ENCODE data around the gene RXFP2.
A peak's percentile ranks its signal among the peaks of the same experiment; 100 is the strongest.

The RXFP2 gene

GRCh38 chr13:31742097-31742734, 2.9 kb downstream of the RXFP2 start:
- Histone ChIP-seq H3K9me3 (ENCODE audit: control insufficient read depth, low read length) (no peaks in the 10 kb centered on the region), H3K36me3 (ENCODE audit: control insufficient read depth, insufficient read depth, low read length, severe bottlenecking) (no peaks in the 10 kb centered on the region), H3K4me1 (ENCODE audit: control insufficient read depth, insufficient read depth, low read length) (peaks cover under 1% of the 10 kb centered on the region), H3K9ac (ENCODE audit: low read length) (peak overlapping the region; percentile 69), H3K27me3 (replicated peaks; ENCODE audit: control insufficient read depth, insufficient read depth, low read length) (no peaks in the 10 kb centered on the region), H3K4me3 (ENCODE audit: low read length) (no peak overlapping the region)
- DNase-seq (ENCODE audit: low read depth) = peak; percentile 91

GRCh38 chr13:31747291-31747690, 8.0 kb downstream of the RXFP2 start:
- DNase-seq (ENCODE audit: low read depth) = no peak
- Histone ChIP-seq H3K36me3 (ENCODE audit: control insufficient read depth, insufficient read depth, low read length, severe bottlenecking) (no peaks in the 10 kb centered on the region), H3K9me3 (ENCODE audit: control insufficient read depth, low read length) (no peaks in the 10 kb centered on the region), H3K4me3 (ENCODE audit: low read length) (no peak overlapping the region), H3K27me3 (replicated peaks; ENCODE audit: control insufficient read depth, insufficient read depth, low read length) (no peaks in the 10 kb centered on the region), H3K4me1 (ENCODE audit: control insufficient read depth, insufficient read depth, low read length) (peaks cover 28% of the 10 kb centered on the region), H3K9ac (ENCODE audit: low read length) (no peak overlapping the region)

GRCh38 chr13:31747966-31748365, 8.6 kb downstream of the RXFP2 start:
- H3K27me3 ChIP-seq (replicated peaks; ENCODE audit: control insufficient read depth, insufficient read depth, low read length) = no peaks in the 10 kb centered on the region
- H3K9me3 ChIP-seq (ENCODE audit: control insufficient read depth, low read length) = no peaks in the 10 kb centered on the region
- H3K4me1 ChIP-seq (ENCODE audit: control insufficient read depth, insufficient read depth, low read length) = peaks cover 28% of the 10 kb centered on the region
- no peak overlapping the region for H3K4me3 ChIP-seq (ENCODE audit: low read length)
- no peaks in the 10 kb centered on the region for H3K36me3 ChIP-seq (ENCODE audit: control insufficient read depth, insufficient read depth, low read length, severe bottlenecking)
- no peak overlapping the region for H3K9ac ChIP-seq (ENCODE audit: low read length)
- peak; percentile 55 for DNase-seq (ENCODE audit: low read depth)

- no peaks in the 10 kb centered on the region for H3K9me3 ChIP-seq (ENCODE audit: control insufficient read depth, low read length)
- peak; percentile 91 for DNase-seq (ENCODE audit: low read depth)
- H3K27me3 ChIP-seq (replicated peaks; ENCODE audit: control insufficient read depth, insufficient read depth, low read length) = no peaks in the 10 kb centered on the region
- no peak overlapping the region for H3K4me3 ChIP-seq (ENCODE audit: low read length)
- peaks cover 34% of the 10 kb centered on the region for H3K4me1 ChIP-seq (ENCODE audit: control insufficient read depth, insufficient read depth, low read length)
- peak overlapping the region; percentile 49 for H3K9ac ChIP-seq (ENCODE audit: low read length)
- no peaks in the 10 kb centered on the region for H3K36me3 ChIP-seq (ENCODE audit: control insufficient read depth, insufficient read depth, low read length, severe bottlenecking)
Observed at GRCh38 chr13:31749929-31750328, 10.6 kb downstream of the RXFP2 start.

- H3K27me3 ChIP-seq (replicated peaks; ENCODE audit: control insufficient read depth, insufficient read depth, low read length) = no peaks in the 10 kb centered on the region
- H3K9me3 ChIP-seq (ENCODE audit: control insufficient read depth, low read length) = no peaks in the 10 kb centered on the region
- no peaks in the 10 kb centered on the region for H3K36me3 ChIP-seq (ENCODE audit: control insufficient read depth, insufficient read depth, low read length, severe bottlenecking)
- no peak overlapping the region for H3K4me3 ChIP-seq (ENCODE audit: low read length)
- H3K9ac ChIP-seq (ENCODE audit: low read length) = peak overlapping the region; percentile 23
- DNase-seq (ENCODE audit: low read depth) = no peak
- H3K4me1 ChIP-seq (ENCODE audit: control insufficient read depth, insufficient read depth, low read length) = peaks cover 22% of the 10 kb centered on the region
Observed at GRCh38 chr13:31755211-31755610, 15.9 kb downstream of the RXFP2 start.

GRCh38 chr13:31755803-31756212, 16.5 kb downstream of the RXFP2 start:
- Histone ChIP-seq H3K9me3 (ENCODE audit: control insufficient read depth, low read length) (no peaks in the 10 kb centered on the region), H3K36me3 (ENCODE audit: control insufficient read depth, insufficient read depth, low read length, severe bottlenecking) (no peaks in the 10 kb centered on the region), H3K27me3 (replicated peaks; ENCODE audit: control insufficient read depth, insufficient read depth, low read length) (no peaks in the 10 kb centered on the region), H3K4me1 (ENCODE audit: control insufficient read depth, insufficient read depth, low read length) (peaks cover 17% of the 10 kb centered on the region), H3K4me3 (ENCODE audit: low read length) (no peak overlapping the region), H3K9ac (ENCODE audit: low read length) (peak overlapping the region; percentile 23)
- DNase-seq (ENCODE audit: low read depth) = peak; percentile 31

- no peak overlapping the region for H3K4me3 ChIP-seq (ENCODE audit: low read length)
- H3K9ac ChIP-seq (ENCODE audit: low read length) = peak overlapping the region; percentile 23
- H3K4me1 ChIP-seq (ENCODE audit: control insufficient read depth, insufficient read depth, low read length) = peaks cover 17% of the 10 kb centered on the region
- H3K9me3 ChIP-seq (ENCODE audit: control insufficient read depth, low read length) = no peaks in the 10 kb centered on the region
- DNase-seq (ENCODE audit: low read depth) = peak; percentile 54
- H3K36me3 ChIP-seq (ENCODE audit: control insufficient read depth, insufficient read depth, low read length, severe bottlenecking) = no peaks in the 10 kb centered on the region
- no peaks in the 10 kb centered on the region for H3K27me3 ChIP-seq (replicated peaks; ENCODE audit: control insufficient read depth, insufficient read depth, low read length)
Observed at GRCh38 chr13:31756346-31756745, 17.0 kb downstream of the RXFP2 start.

- Histone ChIP-seq H3K9me3 (ENCODE audit: control insufficient read depth, low read length) (no peaks in the 10 kb centered on the region), H3K9ac (ENCODE audit: low read length) (no peak overlapping the region), H3K4me3 (ENCODE audit: low read length) (no peak overlapping the region), H3K36me3 (ENCODE audit: control insufficient read depth, insufficient read depth, low read length, severe bottlenecking) (no peaks in the 10 kb centered on the region), H3K27me3 (replicated peaks; ENCODE audit: control insufficient read depth, insufficient read depth, low read length) (no peaks in the 10 kb centered on the region), H3K4me1 (ENCODE audit: control insufficient read depth, insufficient read depth, low read length) (peaks cover 23% of the 10 kb centered on the region)
- no peak for DNase-seq (ENCODE audit: low read depth)
Observed at GRCh38 chr13:31761951-31762350, 22.6 kb downstream of the RXFP2 start.

- H3K36me3 ChIP-seq (ENCODE audit: control insufficient read depth, insufficient read depth, low read length, severe bottlenecking) = no peaks in the 10 kb centered on the region
- H3K27me3 ChIP-seq (replicated peaks; ENCODE audit: control insufficient read depth, insufficient read depth, low read length) = no peaks in the 10 kb centered on the region
- DNase-seq (ENCODE audit: low read depth) = no peak
- peak overlapping the region; percentile 54 for H3K9ac ChIP-seq (ENCODE audit: low read length)
- no peaks in the 10 kb centered on the region for H3K9me3 ChIP-seq (ENCODE audit: control insufficient read depth, low read length)
- H3K4me1 ChIP-seq (ENCODE audit: control insufficient read depth, insufficient read depth, low read length) = peaks cover 41% of the 10 kb centered on the region
- no peak overlapping the region for H3K4me3 ChIP-seq (ENCODE audit: low read length)
Observed at GRCh38 chr13:31764556-31764955, 25.2 kb downstream of the RXFP2 start.

- H3K27me3 ChIP-seq (replicated peaks; ENCODE audit: control insufficient read depth, insufficient read depth, low read length) = no peaks in the 10 kb centered on the region
- no peak overlapping the region for H3K4me3 ChIP-seq (ENCODE audit: low read length)
- DNase-seq (ENCODE audit: low read depth) = peak; percentile 71
- no peaks in the 10 kb centered on the region for H3K36me3 ChIP-seq (ENCODE audit: control insufficient read depth, insufficient read depth, low read length, severe bottlenecking)
- H3K9ac ChIP-seq (ENCODE audit: low read length) = peak overlapping the region; percentile 54
- peaks cover 41% of the 10 kb centered on the region for H3K4me1 ChIP-seq (ENCODE audit: control insufficient read depth, insufficient read depth, low read length)
- no peaks in the 10 kb centered on the region for H3K9me3 ChIP-seq (ENCODE audit: control insufficient read depth, low read length)
Observed at GRCh38 chr13:31765138-31765785, 25.9 kb downstream of the RXFP2 start.

GRCh38 chr13:31767175-31767900, 28.0 kb downstream of the RXFP2 start:
- Histone ChIP-seq H3K9ac (ENCODE audit: low read length) (peak overlapping the region; percentile 74), H3K36me3 (ENCODE audit: control insufficient read depth, insufficient read depth, low read length, severe bottlenecking) (no peaks in the 10 kb centered on the region), H3K4me3 (ENCODE audit: low read length) (peak overlapping the region; percentile 48), H3K4me1 (ENCODE audit: control insufficient read depth, insufficient read depth, low read length) (peaks cover 41% of the 10 kb centered on the region), H3K9me3 (ENCODE audit: control insufficient read depth, low read length) (no peaks in the 10 kb centered on the region), H3K27me3 (replicated peaks; ENCODE audit: control insufficient read depth, insufficient read depth, low read length) (no peaks in the 10 kb centered on the region)
- DNase-seq (ENCODE audit: low read depth) = peak; percentile 82

Data from adipocyte (in vitro differentiated cells).